Heart right ventricle (tissue), 16 donors: Measurements from ENCODE around the gene MED13. TPM values are rescaled to one million over a fixed set of nuclear protein-coding genes. Genes with fewer than 3 reads are reported as not detected.

Experiments
- ATAC-seq, 8 donors: fragments of 200-7000 bp; cut with Tn5 transposase; one replicate each; pipeline ENCODE4 v1.9.1; 2020; ENCODE audit warnings: mild to moderate bottlenecking in 8 of 8, moderate library complexity in 8 of 8, moderate number of reproducible peaks in 1 of 8
- DNase-seq, 2 donors: peaks; one replicate each; pipeline ENCODE4 v3.0.0-alpha.2; 2020
- H3K27ac ChIP-seq, 10 donors: fragments of 200-600 bp; sonication (generic) in 2 of 10; one replicate each; pipeline versions ENCODE4 v1.5.0 to v1.8.0; 2020 to 2022; ENCODE audit warnings: mild to moderate bottlenecking in 3 of 10
- H3K27me3 ChIP-seq, 7 donors: fragments of 200-600 bp; one replicate each; pipeline ENCODE4 v1.8.0; 2021 to 2022; ENCODE audit warnings: mild to moderate bottlenecking in 2 of 7
- H3K36me3 ChIP-seq, 9 donors: fragments of 200-600 bp; sonication (generic) in 1 of 9; one replicate each; pipeline versions ENCODE4 v1.5.0 to v1.8.0; 2020 to 2022; ENCODE audit warnings: mild to moderate bottlenecking in 2 of 9
- H3K4me1 ChIP-seq, 9 donors: fragments of 200-600 bp; sonication (generic) in 1 of 9; one replicate each; pipeline versions ENCODE4 v1.5.0 to v1.8.0; 2020 to 2022; ENCODE audit warnings: mild to moderate bottlenecking in 4 of 9
- H3K4me3 ChIP-seq, 10 donors: fragments of 200-600 bp; sonication (generic) in 2 of 10; one replicate each; pipeline versions ENCODE4 v1.5.0 to v1.8.0; 2020 to 2022; ENCODE audit warnings: mild to moderate bottlenecking in 7 of 10, moderate library complexity in 2 of 10
- H3K9me3 ChIP-seq, 11 donors: fragments of 200-600 bp in 10 of 11; sonication (generic) in 2 of 11; one replicate each; pipeline versions ENCODE4 v1.5.0 to v1.8.0; 2013 to 2022; ENCODE audit warnings: mild to moderate bottlenecking in 2 of 11, control low read depth in 1 of 11, moderate library complexity in 1 of 11
- CTCF ChIP-seq, 9 donors: fragments of 200-600 bp; sonication (generic) in 2 of 9; IDR thresholded peaks; one replicate each; pipeline versions ENCODE4 v1.5.0 to v1.8.0; 2021 to 2022; ENCODE audit warnings: antibody characterized with exemption in 9 of 9, mild to moderate bottlenecking in 5 of 9, moderate library complexity in 1 of 9
- WGBS, 2 donors: extraction: QIAGEN DNeasy Blood & Tissue Kit; methylation state at CpG; one replicate each; pipeline ENCODE4 v1.1.7; 2013; ENCODE audit warnings: inconsistent platforms in 1 of 2; 5-methylcytosine and 5-hydroxymethylcytosine counted together
- intact Hi-C, 10 donors: fragments of 100-400 bp; cut with DNase I; formaldehyde crosslinking; loops; one replicate each; pipeline versions ENCODE4 v1.11.1 to v1.14.2; 2022
- polyA plus RNA-seq, 2 donors: library from polyadenylated mRNA; stranded (reverse); fragments of 200-250 nt; gene quantifications; one replicate each; pipeline ENCODE4 v1.2.3, GENCODE V29; 2013
- total RNA-seq, 10 donors: library from RNA; stranded (reverse); fragmentation: NEBNext Ultra II Directional in 3 of 10; extraction: Animal tissue kit (Norgen Biotek cat#: 25700) in 3 of 10; gene quantifications; one replicate each; pipeline versions ENCODE4 v1.2.1 to v1.2.4, GENCODE V29; 2021 to 2023
- donor health status: Arrhythmogenic right ventricular cardiomyopathy.
- donor health status: ischemic (EF 13 %, LVEDD 7.1; RV severe dilation, severe dysfunction).
- donor health status: healthy with polysubstance abuse.
- donor health status: DM: no; HTN: yes; CAD: no.
- donor health status: DM: no; HTN: no; CAD: no.
- donor health status: ischemic (EF 25% LVEDD 6.9; RV normal size, moderate dysfunction).
- donor health status: ischemic (EF 25% LVEDD 5.7; RV mildly dilated, moderate dysfunction).
- donor health status: healthy.
- donor health status: DM: yes; HTN: yes; CAD: no.
- donor health status: Ischemic cardiomyopathy.
- donor health status: ischemic (EF 35%, LVEDD 5.7; RV mildly dilated, moderate dysfunction).
- donor health status: nonischemic (EF 11% LVEDD 7.7; RV severe dilation, severe dysfunction).
- donor health status: DM: yes; HTN: yes; CAD: no.
- donor health status: PGD.
- donor health status: ischemic (EF 29% LVEDD 5.4; RV normal size, mild dysfunction).
- donor health status: nonischemic (EF 23%, LVEDD 6.1; RV moderate dilation, normal function).

Gene MED13
- total and polyA plus RNA-seq, 12 donors, result 4.1 to 51.6 (median 35.7) TPM

- DNase-seq (no peak), ATAC-seq (peak in 1 of 8 donors; percentile 44)
- 56 to 64% methylated on average over 4 of the region's 4 CpGs for WGBS, 2 donors
- no peaks in the 10 kb centered on the region for H3K27me3 ChIP-seq
- peaks cover 0 to 34% (median 24%) of the 10 kb centered on the region in 9 donors for H3K4me1 ChIP-seq
- peaks cover 0 to 56% (median 19%) of the 10 kb centered on the region in 9 donors for H3K36me3 ChIP-seq
- peak overlapping the region in 5 of 10 donors; percentile 3 to 30 (median 14) for H3K27ac ChIP-seq
- H3K4me3 ChIP-seq, result no peak overlapping the region
- no peak for TF ChIP-seq CTCF (IDR thresholded peaks at IDR 0.05)
- no peaks in the 10 kb centered on the region for H3K9me3 ChIP-seq
- intact Hi-C loops, result loop anchor here in 1 of 10 donors (5.0 kb wide), 1 partner anchor 60 kb away; no protein-coding TSS in a partner anchor
Observed at GRCh38 chr17:61996916-61997605, 68.0 kb downstream of the MED13 start.

DNA sequence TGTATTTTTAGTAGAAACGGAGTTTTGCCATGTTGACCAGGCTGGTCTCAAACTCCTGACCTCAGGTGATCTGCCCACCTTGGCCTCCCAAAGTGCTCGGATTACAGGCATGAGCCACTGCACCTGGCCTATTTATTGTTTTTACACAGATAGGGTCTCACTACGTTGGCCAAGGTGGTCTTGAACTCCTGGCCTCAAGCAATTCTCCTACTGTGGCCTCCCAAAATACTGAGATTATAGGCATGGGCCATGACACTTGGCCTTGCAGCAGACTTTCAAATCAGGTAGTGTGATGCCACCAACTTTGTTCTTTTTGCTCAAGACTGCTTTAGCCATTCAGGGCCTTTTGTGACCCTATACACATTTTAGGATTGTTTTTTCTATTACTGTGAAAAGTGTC lies 75.6 kb downstream of the MED13 start:
- Histone ChIP-seq H3K4me3 (no peak overlapping the region), H3K36me3 (peaks cover 0 to 100% (median 33%) of the 10 kb centered on the region in 9 donors), H3K9me3 (no peaks in the 10 kb centered on the region), H3K4me1 (peaks cover 0 to 13% (median 0%) of the 10 kb centered on the region in 9 donors), H3K27ac (no peak overlapping the region), H3K27me3 (no peaks in the 10 kb centered on the region)
- WGBS, 2 donors, result 98 to 99% methylated on average over 3 of the region's 3 CpGs
- intact Hi-C loops, result loop anchor here in 1 of 10 donors (5.0 kb wide), 1 partner anchor 47 kb away; no protein-coding TSS in a partner anchor
- DNase-seq (no peak), ATAC-seq (no peak)
- no peak for TF ChIP-seq CTCF (IDR thresholded peaks at IDR 0.05)

DNA sequence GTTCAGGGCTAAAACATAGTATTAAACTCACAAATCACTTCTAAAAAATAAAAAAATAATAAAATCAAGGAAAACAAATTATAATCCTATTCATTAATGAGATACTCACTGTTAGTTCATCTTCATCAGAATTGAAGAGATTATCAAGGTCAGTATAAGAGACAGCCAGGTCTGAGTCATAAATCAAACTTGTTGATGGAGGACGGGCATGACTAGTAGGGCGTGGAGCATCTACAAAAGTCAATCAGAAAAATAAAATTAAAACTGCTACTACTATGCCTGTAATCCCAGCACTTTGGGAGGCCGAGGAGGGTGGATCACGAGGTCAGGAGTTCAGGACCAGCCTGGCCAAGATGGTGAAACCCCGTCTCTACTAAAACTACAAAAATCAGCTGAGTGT lies 78.2 kb downstream of the MED13 start:
- Histone ChIP-seq H3K27ac (no peak overlapping the region), H3K36me3 (peaks cover 0 to 100% (median 36%) of the 10 kb centered on the region in 9 donors), H3K4me1 (peaks cover 0 to 13% (median 0%) of the 10 kb centered on the region in 9 donors), H3K9me3 (no peaks in the 10 kb centered on the region), H3K27me3 (no peaks in the 10 kb centered on the region), H3K4me3 (no peak overlapping the region)
- ATAC-seq, result no peak
- WGBS, 2 donors, result 94% methylated on average over 5 of the region's 5 CpGs
- intact Hi-C loops, result loop anchor here in 1 of 10 donors (5.0 kb wide), 1 partner anchor 45 kb away; no protein-coding TSS in a partner anchor
- DNase-seq, result no peak
- TF ChIP-seq CTCF (IDR thresholded peaks at IDR 0.05), result no peak

- H3K4me3 ChIP-seq, result no peak overlapping the region
- DNase-seq, result no peak
- WGBS, 2 donors, result 36 to 52% methylated on average over 4 of the region's 4 CpGs
- H3K4me1 ChIP-seq, result peaks cover 0 to 13% (median 0%) of the 10 kb centered on the region in 9 donors
- no peaks in the 10 kb centered on the region for H3K27me3 ChIP-seq
- no peak for ATAC-seq
- no peaks in the 10 kb centered on the region for H3K9me3 ChIP-seq
- H3K36me3 ChIP-seq, result peaks cover 0 to 100% (median 28%) of the 10 kb centered on the region in 9 donors
- no peak overlapping the region for H3K27ac ChIP-seq
- intact Hi-C loops, result loop anchor here in 1 of 10 donors (5.0 kb wide), 1 partner anchor 43 kb away; no protein-coding TSS in a partner anchor
- TF ChIP-seq CTCF (IDR thresholded peaks at IDR 0.05), result no peak
Observed at GRCh38 chr17:61984821-61985220, 80.3 kb downstream of the MED13 start.
